IMR-90 (cell line): Measurements from ENCODE around the gene NXNL2. TPM values are rescaled to one million over a fixed set of nuclear protein-coding genes. Genes with fewer than 3 reads are reported as not detected.

Experiments used
- ATAC-seq: fragments of 200-7000 bp; cut with Tn5 transposase; 2 replicates; pipeline ENCODE4 v1.9.1; 2020; ENCODE audit warnings: low read depth, mild to moderate bottlenecking, moderate library complexity
- BruUV-seq: library from RNA; stranded (reverse); fragments of 400-500 nt; replicated peaks from 2 replicates; lab custom pipeline; 2021; lab: Mats Ljungman, UMichigan
- CTCF ChIA-PET: fragments of 300-600 bp; formaldehyde crosslinking; extraction: SDS; loops from one replicate; lab custom pipeline; 2021; ENCODE audit warnings: antibody characterized with exemption; lab: Yijun Ruan, JAX
- POLR2A ChIA-PET: fragments of 300-600 bp; sonication (Branson Sonifier 250); formaldehyde crosslinking; loops from one replicate; lab custom pipeline; 2022; ENCODE audit warnings: antibody characterized with exemption; ENCODE audit not compliant: unreplicated experiment; lab: Charles Lee
- DNase-seq: peaks from one replicate; pipeline ENCODE4 v3.0.0; 2013
- H2AFZ ChIP-seq: replicated peaks from 2 replicates; pipeline ENCODE3; 2013; ENCODE audit warnings: low read length, mild to moderate bottlenecking; ENCODE audit not compliant: poor library complexity
- H2AK5ac ChIP-seq: 2 replicates; pipeline ENCODE4 v1.6.1; 2013; ENCODE audit warnings: low read depth, low read length, inconsistent platforms
- H2AK9ac ChIP-seq: replicated peaks from 2 replicates; pipeline ENCODE3; 2013; ENCODE audit warnings: mild to moderate bottlenecking, low read depth, low read length, moderate library complexity; ENCODE audit not compliant: poor library complexity
- H2BK120ac ChIP-seq: 2 replicates; pipeline ENCODE4 v1.6.1; 2013; ENCODE audit warnings: low read depth, low read length, inconsistent platforms
- H2BK15ac ChIP-seq: 3 replicates; pipeline ENCODE4 v1.6.1; 2013; ENCODE audit warnings: low read depth, low read length, inconsistent platforms
- H2BK20ac ChIP-seq: 2 replicates; pipeline ENCODE4 v1.6.1; 2013; ENCODE audit warnings: low read depth, mild to moderate bottlenecking, inconsistent platforms, low read length, moderate library complexity
- H2BK5ac ChIP-seq: 2 replicates; pipeline ENCODE4 v1.6.1; 2013; ENCODE audit warnings: mild to moderate bottlenecking, low read depth, low read length, inconsistent platforms; ENCODE audit not compliant: poor library complexity, severe bottlenecking
- H3K14ac ChIP-seq: replicated peaks from 2 replicates; pipeline ENCODE4 v1.6.1; 2013; ENCODE audit warnings: low read depth, low read length, inconsistent platforms
- H3K18ac ChIP-seq: 2 replicates; pipeline ENCODE4 v1.6.1; 2013; ENCODE audit warnings: low read depth, low read length, control low read depth
- H3K23ac ChIP-seq: 2 replicates; pipeline ENCODE4 v1.6.1; 2013; ENCODE audit warnings: low read depth, low read length, inconsistent platforms
- H3K27ac ChIP-seq: 2 replicates; pipeline ENCODE4 v1.5.1; 2013; ENCODE audit warnings: mild to moderate bottlenecking, control low read depth, low read length; ENCODE audit not compliant: insufficient read depth
- H3K27me3 ChIP-seq: 2 replicates; pipeline ENCODE4 v1.6.1; 2013; ENCODE audit warnings: low read length; ENCODE audit not compliant: control insufficient read depth, insufficient read depth
- H3K36me3 ChIP-seq: 2 replicates; pipeline ENCODE4 v1.6.1; 2013; ENCODE audit warnings: low read length, mixed read lengths; ENCODE audit not compliant: control insufficient read depth, insufficient read depth
- H3K4ac ChIP-seq: 2 replicates; pipeline ENCODE4 v1.6.1; 2013; ENCODE audit warnings: low read depth, low read length, inconsistent platforms
- H3K4me1 ChIP-seq: 2 replicates; pipeline ENCODE4 v1.6.1; 2013; ENCODE audit warnings: low read length, mixed read lengths; ENCODE audit not compliant: control insufficient read depth, insufficient read depth
- H3K4me2 ChIP-seq: 2 replicates; pipeline ENCODE4 v1.6.1; 2013; ENCODE audit warnings: low read depth, mild to moderate bottlenecking, control low read depth, low read length, moderate library complexity
- H3K4me3 ChIP-seq: 2 replicates; pipeline ENCODE4 v1.5.1; 2013; ENCODE audit warnings: low read depth, mild to moderate bottlenecking, control low read depth, low read length, moderate library complexity; ENCODE audit not compliant: insufficient read depth
- H3K56ac ChIP-seq: 2 replicates; pipeline ENCODE4 v1.6.1; 2013; ENCODE audit warnings: low read length, inconsistent platforms; ENCODE audit not compliant: insufficient read depth; ENCODE audit errors: extremely low read depth
- H3K79me1 ChIP-seq, 2 experiments: 2 replicates each; pipeline ENCODE4 v1.6.1; 2013; ENCODE audit warnings: low read length in 2 of 2, inconsistent platforms in 1 of 2, low read depth in 1 of 2
- H3K9ac ChIP-seq: 2 replicates; pipeline ENCODE4 v1.6.1; 2013; ENCODE audit warnings: low read depth, low read length, control low read depth
- H3K9me1 ChIP-seq: 2 replicates; pipeline ENCODE4 v1.6.1; 2013; ENCODE audit warnings: low read length, inconsistent platforms; ENCODE audit not compliant: insufficient read depth
- H3K9me3 ChIP-seq: 2 replicates; pipeline ENCODE4 v1.6.1; 2013; ENCODE audit warnings: low read length; ENCODE audit not compliant: control insufficient read depth, insufficient read depth
- H4K20me1 ChIP-seq: 2 replicates; pipeline ENCODE4 v1.6.1; 2013; ENCODE audit warnings: low read length, inconsistent platforms; ENCODE audit not compliant: insufficient read depth
- H4K5ac ChIP-seq: 2 replicates; pipeline ENCODE4 v1.6.1; 2013; ENCODE audit warnings: mild to moderate bottlenecking, low read depth, low read length, control low read depth
- H4K8ac ChIP-seq, 2 experiments: 2 replicates each; pipeline ENCODE4 v1.6.1; 2013; ENCODE audit warnings: low read depth in 2 of 2, low read length in 2 of 2, control low read depth in 1 of 2, inconsistent platforms in 1 of 2
- H4K91ac ChIP-seq: 2 replicates; pipeline ENCODE4 v1.6.1; 2013; ENCODE audit warnings: low read depth, low read length, inconsistent platforms; ENCODE audit not compliant: insufficient read depth
- CTCF ChIP-seq: conservative IDR thresholded peaks from 2 replicates; pipeline ENCODE4 v1.5.1; 2012; ENCODE audit warnings: mild to moderate bottlenecking, low read depth, low read length, improper control_type of control experiment
- WGBS, 2 experiments: methylation state at CpG; one replicate each; pipeline versions ENCODE4 v1.1.5 to v1.1.7; 2013; ENCODE audit warnings: missing lambda C conversion rate in 2 of 2; ENCODE audit not compliant: insufficient read length in 1 of 2; ENCODE audit errors: extremely low coverage in 2 of 2; 5-methylcytosine and 5-hydroxymethylcytosine counted together
- dilution Hi-C: fragments of 300-500 bp; cut with HindIII; formaldehyde crosslinking; loops from one replicate; pipeline ENCODE4 v1.14.3; 2018; ENCODE audit warnings: low sequenced_read_pairs; ENCODE audit not compliant: unreplicated experiment
- in situ Hi-C: fragments of 300-500 bp; cut with MboI; formaldehyde crosslinking; loops from 3 replicates; pipeline ENCODE4 v1.14.3; 2019; ENCODE audit warnings: low sequenced_read_pairs, inconsistent platforms, mixed read lengths
- intact Hi-C: fragments of 100-400 bp; cut with micrococcal nuclease; formaldehyde crosslinking; loops from 2 replicates; pipeline ENCODE4 v1.10.0; 2022
- polyA plus RNA-seq, 3 experiments: library from polyadenylated mRNA; depleted of rRNA; stranded (reverse); fragments of >200 nt; gene quantifications; 2 replicates each; pipeline ENCODE4 v1.2.3, GENCODE V29; 2012; ENCODE audit warnings: low replicate concordance in 1 of 3
- total RNA-seq: library from RNA; depleted of rRNA; stranded (reverse); fragments of >200 nt; gene quantifications from 2 replicates; pipeline ENCODE4 v1.2.3, GENCODE V29; 2012

Gene NXNL2
- total and polyA plus RNA-seq, 2 of the 4 experiments (the other 2 are of a cell fraction): 3.2 to 6.4 TPM

- Histone ChIP-seq H3K4me2 (no peak overlapping the region), H2AFZ (no peak overlapping the region), H3K27me3 (no peaks in the 10 kb centered on the region), H3K4ac (no peak overlapping the region), H3K14ac (no peak overlapping the region), H3K36me3 (no peaks in the 10 kb centered on the region), H2BK120ac (no peak overlapping the region), H3K23ac (no peak overlapping the region), H4K8ac (no peak overlapping the region), H3K4me1 (no peaks in the 10 kb centered on the region), H3K56ac (no peak overlapping the region), H2AK9ac (no peak overlapping the region), H3K9me3 (peaks cover 3% of the 10 kb centered on the region; the same call in 1 of the 2 replicates), H4K20me1 (no peaks in the 10 kb centered on the region), H4K91ac (no peak overlapping the region), H3K4me3 (no peak overlapping the region), H3K27ac (no peak overlapping the region), H3K79me1 (no peaks in the 10 kb centered on the region), H3K9ac (no peak overlapping the region), H2BK15ac (no peak overlapping the region), H3K9me1 (peaks cover 8% of the 10 kb centered on the region; the same call in 1 of the 2 replicates), H2BK5ac (peak overlapping the region; percentile 56), H4K5ac (no peak overlapping the region), H3K18ac (no peak overlapping the region), H2BK20ac (no peak overlapping the region), H2AK5ac (peak overlapping the region; percentile 20; the same call in 1 of the 2 replicates)
- ATAC-seq (no peak), DNase-seq (no peak)
- ChIA-PET CTCF (no interaction called here), POLR2A (no interaction called here)
- intact Hi-C loops (no loop called here), in situ Hi-C loops (no loop called here), dilution Hi-C loops (no loop called here)
- WGBS, 2 experiments: 100% methylated on average over 1 to 8 of the region's 17 CpGs
- TF ChIP-seq CTCF: no peak
- BruUV-seq: no TSS peak
Observed at GRCh38 chr9:88503845-88504764, 30.9 kb upstream of the NXNL2 start.
